Natural killer cell (primary cell): Measurements from ENCODE around the gene ARPIN. TPM values are rescaled to one million over a fixed set of nuclear protein-coding genes. Genes with fewer than 3 reads are reported as not detected.

ENCODE experiments used
- ATAC-seq, 3 donors: fragments of 150-1000 bp in 2 of 3; fragments of 200-7000 bp in 1 of 3; cut with Tn5 transposase; 1 replicate in 1 of 3; 2 replicates in 2 of 3; pipeline ENCODE4 v1.10.0; 2021; ENCODE audit warnings: mild to moderate bottlenecking in 2 of 3, moderate library complexity in 2 of 3
- DNase-seq, 2 donors: peaks; one replicate each; pipeline versions ENCODE4 v3.0.0 to v3.0.0-alpha.2; 2013 to 2021; ENCODE audit warnings: mixed read lengths in 1 of 2
- H3K27ac ChIP-seq: one replicate; pipeline ENCODE4 v1.5.1; 2013; ENCODE audit warnings: mild to moderate bottlenecking, low read length
- H3K27me3 ChIP-seq: one replicate; pipeline ENCODE4 v1.6.1; 2013; ENCODE audit warnings: low read length; ENCODE audit not compliant: control insufficient read depth, insufficient read depth
- H3K36me3 ChIP-seq: one replicate; pipeline ENCODE4 v1.6.1; 2013; ENCODE audit warnings: low read length; ENCODE audit not compliant: control insufficient read depth, insufficient read depth
- H3K4me1 ChIP-seq: one replicate; pipeline ENCODE4 v1.6.1; 2013; ENCODE audit warnings: low read length; ENCODE audit not compliant: control insufficient read depth, insufficient read depth
- H3K4me3 ChIP-seq: one replicate; pipeline ENCODE4 v1.5.1; 2013; ENCODE audit warnings: low read length
- H3K9me3 ChIP-seq: one replicate; pipeline ENCODE4 v1.6.1; 2013; ENCODE audit warnings: low read length; ENCODE audit not compliant: control insufficient read depth, insufficient read depth
- H3K27ac Mint-ChIP-seq, 2 donors: one replicate each; pipeline ENCODE4 v1.8.0; 2022; ENCODE audit warnings: mild to moderate bottlenecking in 2 of 2, mixed read lengths in 2 of 2, moderate library complexity in 1 of 2
- H3K27me3 Mint-ChIP-seq, 2 donors: one replicate each; pipeline ENCODE4 v1.8.0; 2022; ENCODE audit warnings: low read depth in 2 of 2, mixed read lengths in 2 of 2
- H3K36me3 Mint-ChIP-seq: one replicate; pipeline ENCODE4 v1.8.0; 2022; ENCODE audit warnings: mixed read lengths
- H3K4me1 Mint-ChIP-seq, 2 donors: one replicate each; pipeline ENCODE4 v1.8.0; 2022; ENCODE audit warnings: mixed read lengths in 2 of 2
- H3K4me3 Mint-ChIP-seq: one replicate; pipeline ENCODE4 v1.8.0; 2022; ENCODE audit warnings: mild to moderate bottlenecking, moderate library complexity, mixed read lengths
- H3K9me3 Mint-ChIP-seq, 2 donors: one replicate each; pipeline ENCODE4 v1.8.0; 2022; ENCODE audit warnings: mixed read lengths in 2 of 2
- WGBS: methylation state at CpG from one replicate; pipeline ENCODE4 v1.1.7; 2013; ENCODE audit warnings: missing lambda C conversion rate; ENCODE audit not compliant: insufficient coverage; 5-methylcytosine and 5-hydroxymethylcytosine counted together
- intact Hi-C: fragments of 100-400 bp; cut with micrococcal nuclease; formaldehyde crosslinking; loops from one replicate; pipeline ENCODE4 v1.14.2; 2022
- total RNA-seq, 4 donors: library from RNA; stranded (reverse); fragments of 120-200 nt in 1 of 4; gene quantifications; one replicate each; pipeline versions ENCODE4 v1.2.3 to v1.2.4, GENCODE V29; 2013 to 2022
- TF ChIP-seq, protein P1 (sequence below): fragments of 200-600 bp; IDR thresholded peaks from one replicate; pipeline ENCODE4 v1.8.0; 2022; ENCODE audit warnings: antibody characterized with exemption

ARPIN gene
- total RNA-seq, 3 donors from 2014 or later (not counting 1 experiment from before 2014, with no cell fraction given), result 0.23 to 5.5 (median 0.38) TPM

DNA sequence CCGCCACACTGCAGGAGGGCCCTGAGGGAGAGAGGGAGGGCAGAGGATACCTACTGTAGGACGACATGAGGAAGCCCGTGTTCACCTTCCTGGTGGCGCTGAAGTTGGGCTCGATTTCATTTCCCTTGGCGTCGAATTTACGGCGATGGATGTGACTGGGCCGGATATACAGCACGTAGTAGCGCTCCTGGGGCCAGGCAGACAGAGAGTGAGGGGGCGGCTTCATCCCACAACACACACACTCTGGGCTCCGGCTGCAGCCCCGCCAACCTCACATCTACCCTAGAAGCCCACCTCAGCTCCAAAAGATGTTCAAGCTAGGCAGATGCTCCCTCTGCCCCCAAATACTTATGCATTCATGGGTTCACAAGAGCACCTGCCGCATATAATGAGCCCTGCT lies 4.5 kb downstream of the ARPIN start:
- H3K27me3 ChIP-seq, result peaks cover 10% of the 10 kb centered on the region
- no peak overlapping the region for H3K4me3 ChIP-seq
- no peaks in the 10 kb centered on the region for H3K36me3 ChIP-seq
- no peaks in the 10 kb centered on the region for H3K9me3 ChIP-seq
- no peak overlapping the region for H3K4me3 Mint-ChIP-seq
- intact Hi-C loops, result no loop called here
- TF ChIP-seq, protein P1, sequence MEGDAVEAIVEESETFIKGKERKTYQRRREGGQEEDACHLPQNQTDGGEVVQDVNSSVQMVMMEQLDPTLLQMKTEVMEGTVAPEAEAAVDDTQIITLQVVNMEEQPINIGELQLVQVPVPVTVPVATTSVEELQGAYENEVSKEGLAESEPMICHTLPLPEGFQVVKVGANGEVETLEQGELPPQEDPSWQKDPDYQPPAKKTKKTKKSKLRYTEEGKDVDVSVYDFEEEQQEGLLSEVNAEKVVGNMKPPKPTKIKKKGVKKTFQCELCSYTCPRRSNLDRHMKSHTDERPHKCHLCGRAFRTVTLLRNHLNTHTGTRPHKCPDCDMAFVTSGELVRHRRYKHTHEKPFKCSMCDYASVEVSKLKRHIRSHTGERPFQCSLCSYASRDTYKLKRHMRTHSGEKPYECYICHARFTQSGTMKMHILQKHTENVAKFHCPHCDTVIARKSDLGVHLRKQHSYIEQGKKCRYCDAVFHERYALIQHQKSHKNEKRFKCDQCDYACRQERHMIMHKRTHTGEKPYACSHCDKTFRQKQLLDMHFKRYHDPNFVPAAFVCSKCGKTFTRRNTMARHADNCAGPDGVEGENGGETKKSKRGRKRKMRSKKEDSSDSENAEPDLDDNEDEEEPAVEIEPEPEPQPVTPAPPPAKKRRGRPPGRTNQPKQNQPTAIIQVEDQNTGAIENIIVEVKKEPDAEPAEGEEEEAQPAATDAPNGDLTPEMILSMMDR, result no peak
- DNase-seq (no peak), ATAC-seq (no peak)
- H3K36me3 Mint-ChIP-seq, result no peaks in the 10 kb centered on the region
- no peak overlapping the region for H3K27ac ChIP-seq
- H3K27me3 Mint-ChIP-seq, result peaks cover 5 to 6% of the 10 kb centered on the region in 2 donors
- no peak overlapping the region for H3K27ac Mint-ChIP-seq
- peaks cover 8% of the 10 kb centered on the region for H3K4me1 ChIP-seq
- no peaks in the 10 kb centered on the region for H3K9me3 Mint-ChIP-seq
- H3K4me1 Mint-ChIP-seq, result peaks cover 0 to 12% of the 10 kb centered on the region in 2 donors
- 92% methylated on average over 16 of the region's 16 CpGs for WGBS

DNA sequence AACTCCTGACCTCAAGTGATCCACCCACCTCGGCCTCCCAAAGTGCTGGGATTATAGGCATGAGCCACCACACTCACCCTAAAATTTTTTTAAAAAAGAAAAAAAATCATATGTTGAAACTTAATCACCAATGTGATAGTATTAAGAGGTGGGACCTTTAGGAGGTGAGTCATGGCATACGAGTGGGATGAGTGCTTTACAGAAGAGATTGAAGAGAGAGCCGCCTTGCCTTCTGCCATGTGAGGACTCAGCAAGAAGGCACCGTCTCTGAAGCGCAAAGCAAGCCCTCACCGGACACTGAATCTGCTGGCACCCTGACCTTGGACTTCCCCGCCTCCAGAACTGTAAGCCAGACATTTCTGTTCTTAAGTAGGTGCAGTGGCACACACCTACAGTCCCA lies 5.5 kb downstream of the ARPIN start:
- no peak overlapping the region for H3K4me3 ChIP-seq
- DNase-seq (no peak), ATAC-seq (no peak)
- no peak overlapping the region for H3K27ac ChIP-seq
- 94% methylated on average over 6 of the region's 7 CpGs for WGBS
- TF ChIP-seq, protein P1, result no peak
- Mint-ChIP-seq H3K27me3 (peaks cover 2 to 6% of the 10 kb centered on the region in 2 donors), H3K9me3 (no peaks in the 10 kb centered on the region), H3K4me1 (peaks cover 0 to 11% of the 10 kb centered on the region in 2 donors), H3K4me3 (no peak overlapping the region), H3K36me3 (no peaks in the 10 kb centered on the region), H3K27ac (no peak overlapping the region)
- H3K36me3 ChIP-seq, result no peaks in the 10 kb centered on the region
- peaks cover 4% of the 10 kb centered on the region for H3K27me3 ChIP-seq
- H3K9me3 ChIP-seq, result no peaks in the 10 kb centered on the region
- H3K4me1 ChIP-seq, result peaks cover 3% of the 10 kb centered on the region
- intact Hi-C loops, result no loop called here

DNA sequence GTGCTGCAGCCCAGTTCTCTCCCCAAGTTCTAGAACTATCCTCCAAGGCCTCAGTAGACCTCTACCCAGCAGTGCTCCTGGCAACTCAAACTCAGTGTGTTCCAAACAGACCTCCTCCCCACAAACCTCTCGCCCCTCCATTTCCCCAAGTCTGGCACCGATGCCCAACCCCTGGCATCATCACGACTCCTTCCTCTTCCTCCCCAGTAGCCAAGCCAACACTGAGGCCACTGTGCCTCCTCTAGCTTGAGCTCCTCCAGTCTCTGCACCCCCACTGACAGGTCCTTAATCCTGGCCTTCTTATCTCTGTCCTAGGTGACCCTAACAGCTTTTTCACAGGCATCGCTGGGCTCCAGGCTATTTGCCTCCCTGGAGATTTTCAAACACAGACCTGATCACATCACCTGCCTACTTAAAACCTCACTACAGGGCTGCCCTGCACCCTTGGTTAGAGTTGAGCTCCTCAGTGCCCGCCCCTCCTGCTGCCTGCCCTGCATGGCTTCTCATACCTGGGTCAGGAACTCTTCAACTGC lies 6.8 kb downstream of the ARPIN start:
- DNase-seq, result no peak
- no peak for ATAC-seq
- H3K9me3 Mint-ChIP-seq, result no peaks in the 10 kb centered on the region
- H3K27me3 Mint-ChIP-seq, result peaks cover 0 to 2% of the 10 kb centered on the region in 2 donors
- 92% methylated on average over 5 of the region's 5 CpGs for WGBS
- no peak overlapping the region for H3K27ac Mint-ChIP-seq
- Histone ChIP-seq H3K4me1 (peaks cover 3% of the 10 kb centered on the region), H3K36me3 (no peaks in the 10 kb centered on the region), H3K27me3 (no peaks in the 10 kb centered on the region), H3K4me3 (no peak overlapping the region), H3K9me3 (no peaks in the 10 kb centered on the region), H3K27ac (no peak overlapping the region)
- intact Hi-C loops, result no loop called here
- no peaks in the 10 kb centered on the region for H3K36me3 Mint-ChIP-seq
- no peaks in the 10 kb centered on the region for H3K4me1 Mint-ChIP-seq
- TF ChIP-seq, protein P1, result no peak
- H3K4me3 Mint-ChIP-seq, result no peak overlapping the region

DNA sequence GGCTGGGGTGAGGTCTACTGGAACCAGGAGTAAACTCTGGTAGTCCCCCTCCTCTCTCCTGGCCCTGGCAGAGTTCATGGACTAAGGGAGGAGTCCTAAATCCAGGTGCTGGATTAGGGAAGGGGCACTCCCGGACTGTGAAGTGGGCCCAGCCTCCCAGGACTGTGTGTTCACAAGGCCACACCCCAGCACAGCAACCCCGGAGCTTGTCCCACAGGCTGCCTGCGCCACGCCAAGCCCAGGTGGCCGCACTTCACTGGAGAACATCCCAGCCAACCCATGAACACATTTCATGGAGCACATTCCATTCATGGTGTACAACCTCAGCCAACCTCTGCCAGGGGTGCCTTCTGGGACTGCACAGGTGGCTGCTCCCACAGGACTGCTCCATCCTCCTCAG lies 8.2 kb downstream of the ARPIN start:
- TF ChIP-seq, protein P1, result no peak
- Mint-ChIP-seq H3K4me3 (no peak overlapping the region), H3K36me3 (no peaks in the 10 kb centered on the region), H3K4me1 (no peaks in the 10 kb centered on the region), H3K9me3 (no peaks in the 10 kb centered on the region), H3K27me3 (no peaks in the 10 kb centered on the region), H3K27ac (no peak overlapping the region)
- Histone ChIP-seq H3K27ac (no peak overlapping the region), H3K9me3 (no peaks in the 10 kb centered on the region), H3K36me3 (no peaks in the 10 kb centered on the region), H3K4me1 (no peaks in the 10 kb centered on the region), H3K4me3 (no peak overlapping the region), H3K27me3 (no peaks in the 10 kb centered on the region)
- intact Hi-C loops, result no loop called here
- 88% methylated on average over 5 of the region's 5 CpGs for WGBS
- DNase-seq, result no peak
- ATAC-seq, result no peak
